GM23338 (cell line): Measurements from ENCODE around the gene KCNIP3. TPM values are rescaled to one million over a fixed set of nuclear protein-coding genes. Genes with fewer than 3 reads are reported as not detected.

Experiments used
- ATAC-seq: fragments of 200-7000 bp; cut with Tn5 transposase; 3 replicates; pipeline ENCODE4 v1.9.1; 2020
- DNase-seq: peaks from one replicate; pipeline ENCODE4 v3.0.0-alpha.2; 2015; ENCODE audit warnings: low spot score
- H2AFZ ChIP-seq: fragments of 200-600 bp; sonication (generic); 2 replicates; pipeline ENCODE4 v1.8.0; 2016; ENCODE audit warnings: antibody characterized with exemption, mild to moderate bottlenecking, moderate library complexity
- H3F3A ChIP-seq: fragments of 200-600 bp; sonication (generic); replicated peaks from 2 replicates; pipeline ENCODE4 v1.8.0; 2017; ENCODE audit warnings: antibody characterized with exemption, mixed run types, low read depth
- H3K27ac ChIP-seq: fragments of 200-600 bp; sonication (generic); 2 replicates; pipeline ENCODE4 v1.6.1; 2016; ENCODE audit warnings: low read depth
- H3K27me3 ChIP-seq: fragments of 200-600 bp; sonication (generic); 2 replicates; pipeline ENCODE4 v1.8.0; 2016; ENCODE audit warnings: mild to moderate bottlenecking, mixed run types, moderate library complexity; ENCODE audit not compliant: insufficient read depth
- H3K36me3 ChIP-seq: fragments of 200-600 bp; sonication (generic); 2 replicates; pipeline ENCODE4 v1.8.0; 2016; ENCODE audit warnings: mild to moderate bottlenecking; ENCODE audit not compliant: insufficient read depth
- H3K4me1 ChIP-seq: fragments of 200-600 bp; sonication (generic); 2 replicates; pipeline ENCODE4 v1.8.0; 2016; ENCODE audit warnings: mild to moderate bottlenecking, moderate library complexity; ENCODE audit not compliant: insufficient read depth
- H3K4me2 ChIP-seq: fragments of 200-600 bp; sonication (generic); 2 replicates; pipeline ENCODE4 v1.7.1; 2017; ENCODE audit warnings: mixed run types
- H3K4me3 ChIP-seq: fragments of 200-600 bp; sonication (generic); 2 replicates; pipeline ENCODE4 v1.6.1; 2016; ENCODE audit warnings: mixed run types
- H3K79me2 ChIP-seq: fragments of 200-600 bp; sonication (generic); replicated peaks from 2 replicates; pipeline ENCODE4 v1.8.0; 2017; ENCODE audit warnings: mild to moderate bottlenecking; ENCODE audit not compliant: insufficient read depth
- H3K9me2 ChIP-seq: fragments of 200-600 bp; sonication (generic); 2 replicates; pipeline ENCODE4 v1.8.0; 2017; ENCODE audit not compliant: insufficient read depth
- H4K20me1 ChIP-seq: fragments of 200-600 bp; sonication (generic); replicated peaks from 2 replicates; pipeline ENCODE4 v1.8.0; 2017; ENCODE audit warnings: mild to moderate bottlenecking; ENCODE audit not compliant: insufficient read depth
- H3K27ac Mint-ChIP-seq: 2 replicates; pipeline ENCODE4 v1.8.0; 2020; ENCODE audit warnings: inconsistent platforms, mild to moderate bottlenecking, moderate library complexity, mixed read lengths
- H3K27me3 Mint-ChIP-seq: 3 replicates; pipeline ENCODE4 v1.8.0; 2022; ENCODE audit warnings: low read depth, mild to moderate bottlenecking, moderate library complexity, mixed read lengths, inconsistent platforms; ENCODE audit not compliant: insufficient read depth, poor library complexity
- H3K36me3 Mint-ChIP-seq: 3 replicates; pipeline ENCODE4 v1.8.0; 2021; ENCODE audit warnings: low read depth, mild to moderate bottlenecking, inconsistent platforms, moderate library complexity, mixed read lengths
- H3K4me1 Mint-ChIP-seq: 3 replicates; pipeline ENCODE4 v1.8.0; 2020; ENCODE audit warnings: mild to moderate bottlenecking, inconsistent platforms, mixed read lengths
- H3K4me3 Mint-ChIP-seq: 3 replicates; pipeline ENCODE4 v1.8.0; 2021; ENCODE audit warnings: moderate library complexity, mild to moderate bottlenecking, inconsistent platforms, mixed read lengths
- H3K9me3 Mint-ChIP-seq: 3 replicates; pipeline ENCODE4 v1.8.0; 2020; ENCODE audit warnings: moderate library complexity, mild to moderate bottlenecking, inconsistent platforms, mixed read lengths
- CREB1 ChIP-seq: fragments of 250-450 bp; sonication (Bioruptor Pico); IDR thresholded peaks from 2 replicates; pipeline ENCODE4 v1.5.0; 2020; ENCODE audit warnings: low read depth, mild to moderate bottlenecking, moderate library complexity
- CTCF ChIP-seq, 2 experiments: fragments of 200-600 bp in 1 of 2; sonication (generic) in 1 of 2; conservative IDR thresholded peaks; 2 replicates each; pipeline versions ENCODE4 v1.5.1 to v1.6.1; 2016 to 2017; ENCODE audit warnings: antibody characterized with exemption in 2 of 2, low read depth in 2 of 2, mild to moderate bottlenecking in 2 of 2, moderate library complexity in 1 of 2
- ETS1 ChIP-seq: IDR thresholded peaks from 2 replicates; pipeline ENCODE4 v1.6.1; 2016; ENCODE audit warnings: antibody characterized with exemption
- EZH2 ChIP-seq: fragments of 200-600 bp; sonication (generic); IDR thresholded peaks from one replicate; pipeline ENCODE4 v1.8.0; 2017; ENCODE audit warnings: antibody characterized with exemption, mild to moderate bottlenecking, low read depth; ENCODE audit not compliant: unreplicated experiment
- EZH2phosphoT487 ChIP-seq: fragments of 200-600 bp; sonication (generic); IDR thresholded peaks from one replicate; pipeline ENCODE4 v1.8.1; 2018; ENCODE audit warnings: antibody characterized with exemption; ENCODE audit not compliant: unreplicated experiment
- JUNB ChIP-seq: IDR thresholded peaks from one replicate; pipeline ENCODE4 v1.6.1; 2016; ENCODE audit warnings: antibody characterized with exemption; ENCODE audit not compliant: unreplicated experiment
- NANOG ChIP-seq: IDR thresholded peaks from 2 replicates; pipeline ENCODE4 v1.6.1; 2016; ENCODE audit warnings: antibody characterized with exemption, borderline replicate concordance
- POLR2AphosphoS5 ChIP-seq: IDR thresholded peaks from 2 replicates; pipeline ENCODE4 v1.6.1; 2016; ENCODE audit warnings: antibody characterized with exemption, low read depth
- REST ChIP-seq: IDR thresholded peaks from one replicate; pipeline ENCODE4 v1.6.1; 2018; ENCODE audit warnings: antibody characterized with exemption; ENCODE audit not compliant: unreplicated experiment
- STAT1 ChIP-seq: IDR thresholded peaks from one replicate; pipeline ENCODE4 v1.6.1; 2016; ENCODE audit warnings: antibody characterized with exemption; ENCODE audit not compliant: unreplicated experiment
- ZNF114 ChIP-seq: fragments of 250-450 bp; sonication (Bioruptor Pico); IDR thresholded peaks from 2 replicates; pipeline ENCODE4 v1.5.0; 2020; ENCODE audit warnings: mild to moderate bottlenecking, moderate library complexity
- ZNF331 ChIP-seq: fragments of 250-450 bp; sonication (Bioruptor Pico); IDR thresholded peaks from 2 replicates; pipeline ENCODE4 v1.5.0; 2020; ENCODE audit warnings: low read depth, mild to moderate bottlenecking, moderate library complexity
- ZNF462 ChIP-seq: fragments of 250-450 bp; sonication (Bioruptor Pico); IDR thresholded peaks from 2 replicates; pipeline ENCODE4 v1.5.0; 2020; ENCODE audit warnings: mild to moderate bottlenecking, moderate library complexity
- polyA plus RNA-seq: library from polyadenylated mRNA; unstranded; fragments of >200 nt; fragmentation: Nextera tagmentation; extraction: Ambion mirVana; gene quantifications from 2 replicates; pipeline ENCODE4 v1.2.1, GENCODE V29; 2016
- total RNA-seq: library from RNA; depleted of rRNA; stranded (reverse); fragments of >200 nt; shearing (Covaris generic); gene quantifications from 2 replicates; pipeline ENCODE4 v1.2.3, GENCODE V29; 2014

KCNIP3 gene
- total and polyA plus RNA-seq, 2 experiments from 2014 or later, result 0.32 to 0.83 TPM

GRCh38 chr2:95265182-95265581, 32.0 kb upstream of the KCNIP3 start:
- Mint-ChIP-seq H3K36me3 (peaks cover 1% of the 10 kb centered on the region; the same call in 1 of the 3 replicates), H3K9me3 (peaks cover 3% of the 10 kb centered on the region; the same call in 1 of the 3 replicates), H3K27me3 (peaks cover 19% of the 10 kb centered on the region), H3K27ac (no peak overlapping the region), H3K4me3 (no peak overlapping the region), H3K4me1 (peaks cover 7% of the 10 kb centered on the region; the same call in 2 of the 3 replicates)
- Histone ChIP-seq H2AFZ (no peak overlapping the region), H4K20me1 (no peaks in the 10 kb centered on the region), H3K4me3 (no peak overlapping the region), H3K27me3 (no peaks in the 10 kb centered on the region), H3K4me2 (no peak overlapping the region), H3K79me2 (no peaks in the 10 kb centered on the region), H3K36me3 (no peaks in the 10 kb centered on the region), H3K27ac (no peak overlapping the region), H3K9me2 (no peaks in the 10 kb centered on the region; the same call in 1 of the 2 replicates), H3K4me1 (no peaks in the 10 kb centered on the region), H3F3A (no peaks in the 10 kb centered on the region)
- DNase-seq (no peak), ATAC-seq (no peak)
- no peak for TF ChIP-seq EZH2phosphoT487
- TF ChIP-seq EZH2, result no peak
- TF ChIP-seq POLR2AphosphoS5, result no peak
- no peak for TF ChIP-seq CTCF (conservative IDR thresholded peaks at IDR 0.05; ENCODE audit: low read depth in 2 of 2)
- no peak for TF ChIP-seq ZNF114 (CRISPR knock-in tag)
- no peak for TF ChIP-seq REST
- no peak for TF ChIP-seq ZNF331 (CRISPR knock-in tag)
- no peak for TF ChIP-seq ETS1
- TF ChIP-seq NANOG, result no peak
- no peak for TF ChIP-seq STAT1
- TF ChIP-seq JUNB, result no peak
- no peak for TF ChIP-seq ZNF462 (CRISPR knock-in tag)
- no peak for TF ChIP-seq CREB1 (CRISPR knock-in tag)
